Upper lobe of left lung (tissue), 6 donors: ENCODE results near the gene RIPOR2. TPM values are rescaled to one million over a fixed set of nuclear protein-coding genes. Genes with fewer than 3 reads are reported as not detected.

Source experiments
- ATAC-seq, 2 donors: fragments of 200-7000 bp; cut with Tn5 transposase; one replicate each; pipeline ENCODE4 v1.9.1; 2022; ENCODE audit warnings: mild to moderate bottlenecking in 2 of 2, moderate library complexity in 2 of 2; ENCODE audit not compliant: low FRiP score in 2 of 2
- DNase-seq, 2 donors: peaks; one replicate each; pipeline ENCODE4 v3.0.0-alpha.2; 2019 to 2020
- H3K27ac ChIP-seq, 4 donors: fragments of 200-600 bp; sonication (generic); one replicate each; pipeline ENCODE4 v1.5.1; 2016 to 2019
- H3K27me3 ChIP-seq, 4 donors: fragments of 200-600 bp; sonication (generic); one replicate each; pipeline ENCODE4 v1.5.1; 2017 to 2019
- H3K36me3 ChIP-seq, 4 donors: fragments of 200-600 bp; sonication (generic); one replicate each; pipeline ENCODE4 v1.5.1; 2016 to 2019
- H3K4me1 ChIP-seq, 4 donors: fragments of 200-600 bp; sonication (generic); one replicate each; pipeline ENCODE4 v1.5.1; 2018 to 2019
- H3K4me3 ChIP-seq, 4 donors: fragments of 200-600 bp; sonication (generic); one replicate each; pipeline ENCODE4 v1.5.1; 2017 to 2019; ENCODE audit warnings: mild to moderate bottlenecking in 2 of 4, moderate library complexity in 1 of 4
- H3K9me3 ChIP-seq, 4 donors: fragments of 200-600 bp; sonication (generic); one replicate each; pipeline ENCODE4 v1.5.1; 2018 to 2019
- CTCF ChIP-seq, 6 experiments: fragments of 450-650 bp in 4 of 6; fragments of 200-600 bp in 2 of 6; sonication (generic) in 2 of 6; IDR thresholded peaks; one replicate each; pipeline ENCODE4 v1.5.1; 2016 to 2019; ENCODE audit warnings: antibody characterized with exemption in 6 of 6
- EP300 ChIP-seq, 4 donors: sonication (generic); formaldehyde crosslinking; IDR thresholded peaks; one replicate each; pipeline ENCODE4 v1.5.1; 2017; ENCODE audit warnings: antibody characterized with exemption in 4 of 4, control low read depth in 2 of 4
- POLR2A ChIP-seq, 4 donors: fragments of 450-650 bp; IDR thresholded peaks; one replicate each; pipeline ENCODE4 v1.5.1; 2016 to 2017; ENCODE audit warnings: antibody characterized with exemption in 4 of 4, mild to moderate bottlenecking in 2 of 4
- POLR2AphosphoS5 ChIP-seq, 2 donors: sonication (generic); formaldehyde crosslinking; IDR thresholded peaks; one replicate each; pipeline ENCODE4 v1.5.1; 2017; ENCODE audit warnings: antibody characterized with exemption in 2 of 2
- WGBS, 2 donors: methylation state at CpG; one replicate each; pipeline ENCODE4 v1.1.5; 2017 to 2018; 5-methylcytosine and 5-hydroxymethylcytosine counted together
- total RNA-seq, 6 donors: library from RNA; depleted of rRNA in 4 of 6; stranded (reverse); fragments of >200 nt in 4 of 6; gene quantifications; one replicate each; pipeline versions ENCODE4 v1.1.0 to v1.2.1, GENCODE V29; 2016 to 2021
- donor health status: DM: no; HTN: no; CAD: no; lungs with moderate emphysema.
- donor health status: DM: no; HTN: yes; CAD: no; lungs with severe emphysema.

RIPOR2 gene
- total RNA-seq, 6 donors from 2014 or later = 25.3 to 67.1 (median 48.3) TPM

- Histone ChIP-seq H3K9me3 (no peaks in the 10 kb centered on the region), H3K36me3 (no peaks in the 10 kb centered on the region), H3K27ac (no peak overlapping the region), H3K27me3 (no peaks in the 10 kb centered on the region), H3K4me3 (no peak overlapping the region), H3K4me1 (peaks cover 0 to 4% (median 0%) of the 10 kb centered on the region in 4 donors)
- WGBS, 2 donors = 55 to 59% methylated on average over 3 of the region's 3 CpGs
- ATAC-seq (no peak), DNase-seq (peak in 1 of 2 donors; percentile 42)
- TF ChIP-seq EP300 (IDR thresholded peaks at IDR 0.05) (no peak), CTCF (IDR thresholded peaks at IDR 0.05) (no peak), POLR2AphosphoS5 (IDR thresholded peaks at IDR 0.05) (no peak), POLR2A (IDR thresholded peaks at IDR 0.05) (no peak)
Measured at GRCh38 chr6:24763578-24763977, 172.2 kb downstream of the RIPOR2 start.

- DNase-seq (no peak), ATAC-seq (no peak)
- TF ChIP-seq POLR2AphosphoS5 (IDR thresholded peaks at IDR 0.05) (no peak), EP300 (IDR thresholded peaks at IDR 0.05) (no peak), POLR2A (IDR thresholded peaks at IDR 0.05) (no peak), CTCF (IDR thresholded peaks at IDR 0.05) (no peak)
- no peaks in the 10 kb centered on the region for H3K36me3 ChIP-seq
- H3K4me3 ChIP-seq = no peak overlapping the region
- H3K9me3 ChIP-seq = no peaks in the 10 kb centered on the region
- H3K27ac ChIP-seq = no peak overlapping the region
- H3K4me1 ChIP-seq = peaks cover 0 to 4% (median 1%) of the 10 kb centered on the region in 4 donors
- H3K27me3 ChIP-seq = no peaks in the 10 kb centered on the region
Measured at GRCh38 chr6:24761851-24762250, 173.9 kb downstream of the RIPOR2 start.

GRCh38 chr6:24761193-24761835, 174.4 kb downstream of the RIPOR2 start:
- no peak overlapping the region for H3K27ac ChIP-seq
- H3K4me1 ChIP-seq = peaks cover 0 to 4% (median 1%) of the 10 kb centered on the region in 4 donors
- H3K36me3 ChIP-seq = no peaks in the 10 kb centered on the region
- DNase-seq (peak in 1 of 2 donors; percentile 58), ATAC-seq (peak; percentile 36 to 43)
- H3K4me3 ChIP-seq = no peak overlapping the region
- WGBS, 2 donors = 91% methylated on average over 8 to 13 of the region's 17 CpGs
- H3K9me3 ChIP-seq = no peaks in the 10 kb centered on the region
- TF ChIP-seq POLR2AphosphoS5 (IDR thresholded peaks at IDR 0.05) (no peak), CTCF (IDR thresholded peaks at IDR 0.05) (no peak)
- no peaks in the 10 kb centered on the region for H3K27me3 ChIP-seq

- TF ChIP-seq POLR2A (IDR thresholded peaks at IDR 0.05) (no peak), CTCF (IDR thresholded peaks at IDR 0.05) (no peak), POLR2AphosphoS5 (IDR thresholded peaks at IDR 0.05) (no peak), EP300 (IDR thresholded peaks at IDR 0.05) (no peak)
- Histone ChIP-seq H3K27ac (no peak overlapping the region), H3K4me1 (peaks cover 0 to 4% (median 1%) of the 10 kb centered on the region in 4 donors), H3K9me3 (no peaks in the 10 kb centered on the region), H3K4me3 (no peak overlapping the region), H3K36me3 (no peaks in the 10 kb centered on the region), H3K27me3 (no peaks in the 10 kb centered on the region)
- ATAC-seq = no peak
- WGBS, 2 donors = 95 to 97% methylated on average over 5 of the region's 5 CpGs
- no peak for DNase-seq
Measured at GRCh38 chr6:24760210-24760609, 175.6 kb downstream of the RIPOR2 start.

- no peak overlapping the region for H3K27ac ChIP-seq
- 95 to 100% methylated on average over 3 of the region's 3 CpGs for WGBS, 2 donors
Measured at GRCh38 chr6:24759718-24760117, 176.0 kb downstream of the RIPOR2 start.

More at GRCh38 chr6:24759718-24760117, 176.0 kb downstream of the RIPOR2 start:
- H3K4me1 ChIP-seq = peaks cover 0 to 4% (median 1%) of the 10 kb centered on the region in 4 donors
- no peaks in the 10 kb centered on the region for H3K36me3 ChIP-seq
- DNase-seq (no peak), ATAC-seq (no peak)
- H3K9me3 ChIP-seq = no peaks in the 10 kb centered on the region
- TF ChIP-seq CTCF (IDR thresholded peaks at IDR 0.05) = no peak
- TF ChIP-seq POLR2AphosphoS5 (IDR thresholded peaks at IDR 0.05) = no peak
- H3K27me3 ChIP-seq = no peaks in the 10 kb centered on the region
- no peak overlapping the region for H3K4me3 ChIP-seq
